Rectal smooth muscle tissue (tissue), 1 donor: ENCODE data around the gene STAT5A.
"Not testable (repeated sequence)": the region's sequence is repeated elsewhere in the genome, so short reads cannot be mapped to it uniquely, and the experiment has no call there.

Source experiments
- H3K27ac ChIP-seq: one replicate; pipeline ENCODE4 v1.7.0; 2013; ENCODE audit warnings: low read depth, low read length, inconsistent platforms
- H3K27me3 ChIP-seq: one replicate; pipeline ENCODE4 v1.7.0; 2013; ENCODE audit warnings: low read length; ENCODE audit not compliant: control insufficient read depth, insufficient read depth
- H3K36me3 ChIP-seq: one replicate; pipeline ENCODE4 v1.7.0; 2013; ENCODE audit warnings: low read length; ENCODE audit not compliant: control insufficient read depth, insufficient read depth
- H3K4me1 ChIP-seq: one replicate; pipeline ENCODE4 v1.7.0; 2013; ENCODE audit warnings: low read length; ENCODE audit not compliant: control insufficient read depth, insufficient read depth
- H3K4me3 ChIP-seq: one replicate; pipeline ENCODE4 v1.7.0; 2013; ENCODE audit warnings: low read length
- H3K9ac ChIP-seq: one replicate; pipeline ENCODE4 v1.7.0; 2013; ENCODE audit warnings: low read length

STAT5A gene

DNA sequence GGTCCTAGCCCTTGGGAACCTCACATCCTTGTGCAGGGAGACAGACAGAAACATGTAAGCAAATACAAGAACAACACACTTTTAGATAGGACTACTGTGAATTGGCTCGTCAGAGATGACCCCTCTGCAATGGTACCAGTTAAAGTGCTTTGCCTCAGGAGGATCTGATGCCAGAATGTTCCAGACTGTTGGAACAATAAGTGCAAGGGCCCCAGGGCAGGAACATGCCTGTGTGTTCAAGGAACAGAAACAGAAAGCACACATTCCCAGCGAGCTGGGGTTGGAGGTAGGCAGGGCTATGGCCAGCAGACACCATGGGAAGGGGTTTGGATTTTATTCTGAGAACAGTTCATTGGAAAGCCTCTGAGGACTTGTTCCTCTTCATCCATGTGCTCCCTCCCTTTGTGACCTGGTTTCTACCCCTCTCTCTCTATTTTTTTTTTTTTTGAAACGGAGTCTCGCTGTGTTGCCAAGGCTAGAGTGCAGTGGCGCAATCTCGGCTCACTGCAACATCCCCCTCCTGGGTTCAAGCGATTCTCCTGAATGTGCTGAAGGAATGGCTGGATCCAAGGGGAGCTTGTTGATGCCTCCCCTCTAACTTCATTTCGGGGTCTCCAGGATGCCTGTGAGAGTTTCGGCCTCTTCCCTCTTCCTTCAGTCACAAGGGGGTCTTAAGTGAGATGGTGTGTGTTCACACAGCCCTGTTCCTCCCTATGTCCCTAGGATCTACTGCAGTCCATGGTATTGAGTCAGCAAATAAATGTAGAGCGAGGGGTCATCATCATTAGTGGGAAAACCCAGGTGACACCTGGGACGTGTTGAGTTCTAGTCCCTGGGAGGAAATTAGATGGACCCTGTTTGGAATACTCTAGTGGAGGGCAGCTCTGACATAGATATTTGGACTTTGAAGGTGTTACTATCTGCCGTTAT is 6.4 kb downstream of the STAT5A start:
- no peak overlapping the region for H3K4me3 ChIP-seq
- no peaks in the 10 kb centered on the region for H3K4me1 ChIP-seq
- H3K27me3 ChIP-seq, result no peaks in the 10 kb centered on the region
- H3K9ac ChIP-seq, result no peak overlapping the region
- H3K27ac ChIP-seq, result no peak overlapping the region
- H3K36me3 ChIP-seq, result peaks cover 16% of the 10 kb centered on the region

DNA sequence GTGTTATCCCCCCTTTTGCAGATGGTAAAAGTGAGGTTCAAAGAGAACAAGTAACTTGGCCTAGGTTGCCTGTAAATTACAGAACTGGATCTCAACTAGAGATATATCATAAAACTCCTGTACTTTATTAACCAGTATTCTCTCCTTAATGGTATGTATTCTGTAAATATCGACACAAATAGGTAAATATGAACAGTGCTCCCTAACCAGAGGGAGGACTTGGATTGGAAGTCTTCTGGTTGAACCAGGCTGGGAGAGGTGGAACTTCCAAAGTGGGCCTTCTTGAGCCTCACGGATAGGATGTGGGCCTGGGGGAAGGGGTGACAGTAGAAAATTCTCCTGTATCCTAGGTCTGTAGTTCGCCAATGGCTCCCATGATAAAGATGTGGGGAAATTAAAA is 7.7 kb downstream of the STAT5A start:
- H3K4me1 ChIP-seq, result no peaks in the 10 kb centered on the region
- H3K27ac ChIP-seq, result no peak overlapping the region
- no peak overlapping the region for H3K4me3 ChIP-seq
- no peaks in the 10 kb centered on the region for H3K27me3 ChIP-seq
- H3K9ac ChIP-seq, result no peak overlapping the region
- H3K36me3 ChIP-seq, result peaks cover 18% of the 10 kb centered on the region

DNA sequence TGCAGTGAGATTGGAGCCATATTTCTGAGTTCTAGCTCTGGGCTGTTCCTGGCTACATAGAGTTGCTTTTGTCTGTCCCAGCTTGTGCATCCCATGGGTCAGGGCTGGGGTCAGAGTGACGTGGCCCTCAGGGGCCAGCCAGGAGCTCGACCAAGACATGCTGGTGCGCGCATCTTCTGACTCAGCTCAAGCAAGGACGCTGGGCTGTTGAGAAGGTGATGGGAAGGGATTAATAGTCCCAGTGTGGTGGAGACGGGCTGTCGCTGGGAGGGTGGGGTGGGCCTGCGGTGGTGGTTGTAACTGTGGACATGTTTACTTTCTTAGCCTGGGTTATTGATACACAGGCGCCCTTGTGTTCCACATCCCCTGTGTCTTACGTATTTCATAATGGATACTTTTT is 9.5 kb downstream of the STAT5A start:
- not testable (repeated sequence) for H3K27ac ChIP-seq, H3K27me3 ChIP-seq, H3K4me1 ChIP-seq, H3K9ac ChIP-seq, H3K4me3 ChIP-seq
- H3K36me3 ChIP-seq, result peaks cover 31% of the 10 kb centered on the region

DNA sequence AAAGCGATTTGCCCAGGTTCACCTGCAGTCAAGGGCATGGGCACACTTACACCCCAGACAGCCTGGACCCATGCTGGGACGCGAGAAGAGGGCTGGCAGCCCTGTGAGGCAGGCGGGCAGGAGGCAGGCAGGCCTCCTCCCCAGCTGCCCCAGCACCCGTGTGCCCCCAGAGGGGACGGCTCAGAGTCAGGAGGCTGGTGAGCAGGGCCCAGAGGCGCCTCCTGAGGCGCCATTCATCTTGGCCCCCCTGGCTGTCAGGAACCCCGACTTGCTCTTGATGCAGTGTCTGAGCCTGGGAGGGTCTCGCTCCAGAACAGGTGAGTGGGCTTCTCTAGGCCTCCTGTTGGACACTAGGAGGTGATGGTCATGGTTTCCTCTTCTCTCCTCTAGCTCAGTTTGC is 11.1 kb downstream of the STAT5A start:
- not testable (repeated sequence) for H3K4me1 ChIP-seq, H3K4me3 ChIP-seq, H3K27me3 ChIP-seq, H3K27ac ChIP-seq, H3K9ac ChIP-seq
- peaks cover 40% of the 10 kb centered on the region for H3K36me3 ChIP-seq

DNA sequence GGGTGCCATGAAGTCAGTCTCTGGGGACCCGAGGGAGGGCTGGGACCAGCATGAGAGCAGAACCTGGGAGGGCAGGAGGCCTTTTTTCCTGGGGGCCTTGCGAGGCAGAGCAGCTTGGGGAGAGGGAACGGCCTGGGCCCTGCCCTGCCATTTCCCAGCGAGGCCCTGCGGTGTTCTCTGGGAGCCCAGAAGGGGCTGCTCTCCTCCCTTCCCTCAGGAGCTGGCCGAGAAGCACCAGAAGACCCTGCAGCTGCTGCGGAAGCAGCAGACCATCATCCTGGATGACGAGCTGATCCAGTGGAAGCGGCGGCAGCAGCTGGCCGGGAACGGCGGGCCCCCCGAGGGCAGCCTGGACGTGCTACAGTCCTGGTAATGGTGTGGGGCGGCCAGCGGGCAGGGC is 11.6 kb downstream of the STAT5A start:
- H3K27me3 ChIP-seq, H3K27ac ChIP-seq, H3K4me1 ChIP-seq, H3K4me3 ChIP-seq, H3K9ac ChIP-seq: not testable (repeated sequence)
- H3K36me3 ChIP-seq, result peaks cover 44% of the 10 kb centered on the region

DNA sequence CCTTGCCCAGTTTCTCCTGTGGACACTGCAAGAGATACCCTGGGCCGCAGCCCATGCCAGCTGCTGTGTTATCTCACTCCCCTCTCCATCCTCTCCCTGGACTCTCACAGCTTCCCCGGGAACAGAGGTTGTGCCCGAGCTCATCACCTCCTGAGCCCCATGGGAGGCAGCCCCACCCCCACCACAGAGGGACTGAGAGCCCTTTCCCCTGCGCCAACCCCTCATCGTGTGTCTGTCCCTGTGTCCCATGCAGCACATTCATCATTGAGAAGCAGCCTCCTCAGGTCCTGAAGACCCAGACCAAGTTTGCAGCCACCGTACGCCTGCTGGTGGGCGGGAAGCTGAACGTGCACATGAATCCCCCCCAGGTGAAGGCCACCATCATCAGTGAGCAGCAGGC is 12.7 kb downstream of the STAT5A start:
- Histone ChIP-seq H3K4me3 (no peak overlapping the region), H3K27me3 (no peaks in the 10 kb centered on the region), H3K4me1 (no peaks in the 10 kb centered on the region), H3K27ac (no peak overlapping the region), H3K9ac (no peak overlapping the region), H3K36me3 (peaks cover 39% of the 10 kb centered on the region)

DNA sequence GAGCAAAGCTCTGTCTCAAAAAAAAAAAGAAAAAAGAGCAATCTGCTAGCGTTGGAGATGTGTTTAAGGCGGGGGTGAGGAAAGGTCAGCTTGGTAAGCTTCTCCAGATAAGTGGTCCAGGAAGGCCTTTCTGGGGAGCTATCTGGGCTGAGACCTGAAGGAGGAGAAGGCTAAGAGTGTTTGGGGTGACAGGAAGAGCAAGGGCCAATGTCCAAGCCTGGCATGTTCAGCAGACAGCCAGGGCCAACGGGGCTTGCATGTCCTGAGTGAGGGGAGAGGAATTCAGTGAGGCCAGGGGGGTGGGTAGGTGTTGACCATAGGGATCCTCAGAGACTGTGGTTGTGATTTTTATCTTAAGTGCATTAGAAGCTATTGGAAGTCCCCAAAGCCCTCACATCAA is 15.4 kb downstream of the STAT5A start:
- Histone ChIP-seq H3K27ac (no peak overlapping the region), H3K4me1 (no peaks in the 10 kb centered on the region), H3K27me3 (no peaks in the 10 kb centered on the region), H3K9ac (no peak overlapping the region), H3K4me3 (no peak overlapping the region), H3K36me3 (peaks cover 35% of the 10 kb centered on the region)

DNA sequence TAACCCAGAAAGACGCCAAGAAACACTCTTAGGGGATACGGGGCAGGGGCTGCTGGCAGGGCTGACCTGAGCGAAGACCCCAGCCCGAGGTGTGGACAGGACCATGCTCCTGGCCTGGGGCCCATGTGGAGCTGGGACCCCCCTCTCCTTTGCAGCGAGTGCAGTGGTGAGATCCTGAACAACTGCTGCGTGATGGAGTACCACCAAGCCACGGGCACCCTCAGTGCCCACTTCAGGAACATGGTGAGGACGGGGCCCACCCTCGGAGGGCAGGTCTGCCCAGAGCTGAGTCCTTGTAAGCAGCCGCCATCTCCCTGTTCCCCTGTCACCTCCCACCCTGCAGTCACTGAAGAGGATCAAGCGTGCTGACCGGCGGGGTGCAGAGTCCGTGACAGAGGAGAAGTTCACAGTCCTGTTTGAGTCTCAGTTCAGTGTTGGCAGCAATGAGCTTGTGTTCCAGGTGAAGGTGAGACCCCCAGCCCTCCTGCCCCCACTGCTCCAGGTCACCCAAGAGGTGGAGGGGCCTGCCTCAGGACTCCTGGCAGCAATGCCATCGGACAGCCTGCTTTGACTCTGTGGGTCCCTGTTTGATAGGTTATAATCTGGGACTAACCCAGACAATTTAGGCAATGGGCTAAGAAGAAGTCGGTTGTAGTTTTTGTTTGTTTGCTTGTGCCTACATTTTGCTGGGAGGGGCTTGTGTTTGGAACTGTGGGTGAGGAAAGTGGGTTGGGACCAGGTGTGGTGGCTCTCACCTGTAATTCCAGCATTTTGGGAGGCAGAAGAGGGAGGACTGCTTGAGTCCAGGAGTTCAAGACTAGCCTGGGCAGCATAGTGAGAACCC is 16.1 kb downstream of the STAT5A start:
- H3K27ac ChIP-seq, result no peak overlapping the region
- no peak overlapping the region for H3K4me3 ChIP-seq
- H3K36me3 ChIP-seq, result peaks cover 36% of the 10 kb centered on the region
- H3K27me3 ChIP-seq, result no peaks in the 10 kb centered on the region
- H3K9ac ChIP-seq, result no peak overlapping the region
- no peaks in the 10 kb centered on the region for H3K4me1 ChIP-seq

DNA sequence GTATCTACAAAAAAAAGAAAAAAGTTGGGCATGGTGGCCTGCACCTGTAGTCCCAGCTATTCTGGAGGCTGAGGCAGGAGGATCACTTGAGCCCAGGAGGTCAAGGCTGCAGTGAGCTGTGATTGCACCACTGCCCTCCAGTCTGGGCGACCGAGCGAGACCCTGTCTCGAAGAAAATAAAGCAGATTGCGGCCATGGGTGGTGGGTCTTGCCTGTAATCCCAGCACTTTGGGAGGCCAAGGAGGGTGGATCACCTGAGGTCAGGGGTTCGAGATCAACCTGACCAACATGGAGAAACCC is 16.7 kb downstream of the STAT5A start:
- H3K4me3 ChIP-seq, H3K4me1 ChIP-seq, H3K9ac ChIP-seq, H3K27ac ChIP-seq, H3K27me3 ChIP-seq: not testable (repeated sequence)
- peaks cover 37% of the 10 kb centered on the region for H3K36me3 ChIP-seq

DNA sequence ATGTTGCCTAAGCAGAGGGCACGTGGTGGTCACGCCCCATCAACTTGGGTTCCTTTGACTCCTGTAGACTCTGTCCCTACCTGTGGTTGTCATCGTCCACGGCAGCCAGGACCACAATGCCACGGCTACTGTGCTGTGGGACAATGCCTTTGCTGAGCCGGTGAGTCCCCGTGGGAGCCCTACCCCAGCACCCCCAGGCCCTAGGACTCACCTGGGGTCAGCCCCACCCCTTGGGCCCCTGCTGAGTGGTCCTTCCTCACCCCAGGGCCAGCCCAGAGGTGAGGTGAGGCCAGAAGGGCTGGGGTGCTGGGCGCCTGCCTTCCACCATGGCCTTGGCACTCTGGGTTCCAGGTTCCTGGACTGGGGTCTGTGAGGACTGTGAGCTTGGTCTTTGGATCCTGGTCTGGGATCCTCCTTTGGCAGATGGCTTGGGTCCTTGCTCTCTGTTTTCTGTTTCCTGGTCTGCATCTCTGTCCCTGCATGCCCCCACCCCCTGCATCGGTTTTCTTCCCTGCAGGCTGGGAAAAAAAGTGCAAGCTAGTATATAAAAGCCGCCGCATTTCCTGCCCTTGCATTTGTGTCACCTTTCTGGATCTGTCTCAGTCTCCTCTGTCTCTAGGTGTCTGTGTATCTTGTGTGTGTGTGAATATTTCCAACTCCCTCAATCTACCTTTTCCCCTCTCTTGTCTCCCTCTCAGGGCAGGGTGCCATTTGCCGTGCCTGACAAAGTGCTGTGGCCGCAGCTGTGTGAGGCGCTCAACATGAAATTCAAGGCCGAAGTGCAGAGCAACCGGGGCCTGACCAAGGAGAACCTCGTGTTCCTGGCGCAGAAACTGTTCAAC is 17.5 kb downstream of the STAT5A start:
- no peaks in the 10 kb centered on the region for H3K27me3 ChIP-seq
- peaks cover 8% of the 10 kb centered on the region for H3K4me1 ChIP-seq
- H3K4me3 ChIP-seq, result no peak overlapping the region
- no peak overlapping the region for H3K27ac ChIP-seq
- H3K9ac ChIP-seq, result no peak overlapping the region
- H3K36me3 ChIP-seq, result peaks cover 44% of the 10 kb centered on the region

DNA sequence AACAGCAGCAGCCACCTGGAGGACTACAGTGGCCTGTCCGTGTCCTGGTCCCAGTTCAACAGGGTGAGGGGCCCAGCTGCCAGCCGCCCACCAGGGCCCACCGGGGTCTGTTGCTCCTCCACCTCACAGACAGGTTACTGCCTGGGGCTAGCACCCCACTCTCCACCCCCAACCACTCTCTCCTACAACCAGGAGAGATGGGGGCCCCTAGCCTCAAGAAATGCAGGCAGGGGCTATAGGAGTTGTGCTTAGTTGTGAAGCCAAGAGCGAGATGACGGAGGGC is 18.0 kb downstream of the STAT5A start:
- no peak overlapping the region for H3K4me3 ChIP-seq
- H3K9ac ChIP-seq, result no peak overlapping the region
- no peaks in the 10 kb centered on the region for H3K27me3 ChIP-seq
- H3K27ac ChIP-seq, result no peak overlapping the region
- H3K4me1 ChIP-seq, result peaks cover 14% of the 10 kb centered on the region
- H3K36me3 ChIP-seq, result peaks cover 40% of the 10 kb centered on the region

DNA sequence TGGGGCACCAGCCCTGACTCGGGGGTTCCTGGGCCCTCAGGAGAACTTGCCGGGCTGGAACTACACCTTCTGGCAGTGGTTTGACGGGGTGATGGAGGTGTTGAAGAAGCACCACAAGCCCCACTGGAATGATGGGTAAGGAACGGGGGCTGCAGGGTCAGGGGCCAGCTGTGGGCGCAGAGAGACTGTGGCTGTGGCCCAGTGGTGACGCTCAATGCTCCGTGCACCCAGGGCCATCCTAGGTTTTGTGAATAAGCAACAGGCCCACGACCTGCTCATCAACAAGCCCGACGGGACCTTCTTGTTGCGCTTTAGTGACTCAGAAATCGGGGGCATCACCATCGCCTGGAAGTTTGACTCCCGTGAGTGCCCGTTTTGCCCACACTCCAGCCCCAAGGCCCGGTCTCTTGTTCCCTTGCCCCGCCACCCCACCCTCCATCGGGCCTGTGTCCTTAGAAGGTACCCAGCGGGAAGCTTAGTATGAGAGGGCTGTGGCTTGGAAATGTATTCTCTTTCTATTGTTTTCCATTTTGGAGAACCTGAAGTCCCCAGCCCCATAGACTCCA is 19.1 kb downstream of the STAT5A start:
- Histone ChIP-seq H3K4me1 (peaks cover 20% of the 10 kb centered on the region), H3K36me3 (peaks cover 31% of the 10 kb centered on the region), H3K27me3 (no peaks in the 10 kb centered on the region), H3K4me3 (no peak overlapping the region), H3K27ac (no peak overlapping the region), H3K9ac (no peak overlapping the region)
